HepG2 (cell line): Measurements from ENCODE around the gene BCORL1.

ENCODE experiments used
- ATM ChIP-seq: fragments of 450-650 bp; IDR thresholded peaks from 2 replicates; pipeline ENCODE4 v1.7.1; 2017; ENCODE audit warnings: mild to moderate bottlenecking, borderline replicate concordance
- CTCF ChIP-seq: sonication (generic); formaldehyde crosslinking; IDR thresholded peaks from 2 replicates; pipeline ENCODE4 v1.5.0; 2020; ENCODE audit warnings: mild to moderate bottlenecking, missing genetic modification reagents, moderate library complexity
- EP300 ChIP-seq, 3 experiments: sonication (generic) in 1 of 3; formaldehyde crosslinking in 1 of 3; IDR thresholded peaks; 2 replicates each; pipeline versions ENCODE4 v1.5.1 to v1.6.1; 2011 to 2020; ENCODE audit warnings: low read depth in 2 of 3, low read length in 2 of 3, borderline replicate concordance in 1 of 3, improper control_type of control experiment in 1 of 3, mild to moderate bottlenecking in 1 of 3, missing genetic modification reagents in 1 of 3, moderate library complexity in 1 of 3
- FOXP1 ChIP-seq, 2 experiments: fragments of 450-650 bp in 1 of 2; IDR thresholded peaks; 2 replicates each; pipeline ENCODE4 v1.6.1; 2017 to 2018; ENCODE audit warnings: antibody characterized with exemption in 1 of 2
- FOXP4 ChIP-seq: sonication (generic); formaldehyde crosslinking; IDR thresholded peaks from 2 replicates; pipeline ENCODE4 v1.4.0; 2020; ENCODE audit warnings: missing genetic modification reagents
- KDM2A ChIP-seq: sonication (generic); formaldehyde crosslinking; IDR thresholded peaks from 2 replicates; pipeline ENCODE4 v1.4.0; 2020; ENCODE audit warnings: low read depth, missing genetic modification reagents, borderline replicate concordance
- MYC ChIP-seq: sonication (generic); formaldehyde crosslinking; IDR thresholded peaks from 2 replicates; pipeline ENCODE4 v1.9.0; 2021; ENCODE audit warnings: missing genetic modification reagents, borderline replicate concordance
- SIN3A ChIP-seq: IDR thresholded peaks from 2 replicates; pipeline ENCODE4 v1.6.1; 2011; ENCODE audit warnings: low read depth, mild to moderate bottlenecking, control low read depth, low read length, borderline replicate concordance
- USF2 ChIP-seq, 2 experiments: sonication (generic) in 1 of 2; formaldehyde crosslinking in 1 of 2; IDR thresholded peaks; 2 replicates each; pipeline versions ENCODE4 v1.5.1 to v1.6.1; 2011 to 2020; ENCODE audit warnings: borderline replicate concordance in 1 of 2, low read depth in 1 of 2, low read length in 1 of 2, mild to moderate bottlenecking in 1 of 2, missing genetic modification reagents in 1 of 2, moderate library complexity in 1 of 2
- ZFX ChIP-seq: sonication (generic); formaldehyde crosslinking; IDR thresholded peaks from 2 replicates; pipeline ENCODE4 v1.4.0; 2020; ENCODE audit warnings: mild to moderate bottlenecking, low read depth, missing genetic modification reagents, moderate library complexity
- ZNF614 ChIP-seq: IDR thresholded peaks from 2 replicates; pipeline ENCODE4 v1.6.1; 2018; ENCODE audit warnings: missing biosample characterization, missing genetic modification reagents, inconsistent platforms, borderline replicate concordance
- ZNF878 ChIP-seq: sonication (generic); formaldehyde crosslinking; IDR thresholded peaks from 2 replicates; pipeline ENCODE4 v1.8.1; 2023; ENCODE audit warnings: mild to moderate bottlenecking, missing genetic modification reagents, moderate library complexity

- TF ChIP-seq ZNF614 (CRISPR knock-in tag) (no peak), ATM (no peak), KDM2A (CRISPR knock-in tag) (no peak), ZFX (CRISPR knock-in tag) (no peak), CTCF (no peak), EP300 (IDR thresholded peaks at IDR 0.05; ENCODE audit: low read depth in 2 of 2, low read length in 2 of 2) (no peak), EP300 (CRISPR knock-in tag; IDR thresholded peaks at IDR 0.05; ENCODE audit: borderline replicate concordance) (no peak), MYC (CRISPR knock-in tag) (no peak), USF2 (IDR thresholded peaks at IDR 0.05; ENCODE audit: low read depth, low read length) (no peak), USF2 (CRISPR knock-in tag; IDR thresholded peaks at IDR 0.05; ENCODE audit: borderline replicate concordance) (no peak), SIN3A (no peak), FOXP1 (IDR thresholded peaks at IDR 0.05) (no peak), FOXP1 (CRISPR knock-in tag; IDR thresholded peaks at IDR 0.05) (no peak), ZNF878 (CRISPR knock-in tag) (no peak), FOXP4 (no peak)
Measured at GRCh38 chrX:130055899-130056298, 73.5 kb downstream of the BCORL1 start.
